Measurements from ENCODE around the gene DICER1.
"Not testable (repeated sequence)": the region's sequence is repeated elsewhere in the genome, so short reads cannot be mapped to it uniquely, and the experiment has no call there.

The DICER1 gene, protein sequence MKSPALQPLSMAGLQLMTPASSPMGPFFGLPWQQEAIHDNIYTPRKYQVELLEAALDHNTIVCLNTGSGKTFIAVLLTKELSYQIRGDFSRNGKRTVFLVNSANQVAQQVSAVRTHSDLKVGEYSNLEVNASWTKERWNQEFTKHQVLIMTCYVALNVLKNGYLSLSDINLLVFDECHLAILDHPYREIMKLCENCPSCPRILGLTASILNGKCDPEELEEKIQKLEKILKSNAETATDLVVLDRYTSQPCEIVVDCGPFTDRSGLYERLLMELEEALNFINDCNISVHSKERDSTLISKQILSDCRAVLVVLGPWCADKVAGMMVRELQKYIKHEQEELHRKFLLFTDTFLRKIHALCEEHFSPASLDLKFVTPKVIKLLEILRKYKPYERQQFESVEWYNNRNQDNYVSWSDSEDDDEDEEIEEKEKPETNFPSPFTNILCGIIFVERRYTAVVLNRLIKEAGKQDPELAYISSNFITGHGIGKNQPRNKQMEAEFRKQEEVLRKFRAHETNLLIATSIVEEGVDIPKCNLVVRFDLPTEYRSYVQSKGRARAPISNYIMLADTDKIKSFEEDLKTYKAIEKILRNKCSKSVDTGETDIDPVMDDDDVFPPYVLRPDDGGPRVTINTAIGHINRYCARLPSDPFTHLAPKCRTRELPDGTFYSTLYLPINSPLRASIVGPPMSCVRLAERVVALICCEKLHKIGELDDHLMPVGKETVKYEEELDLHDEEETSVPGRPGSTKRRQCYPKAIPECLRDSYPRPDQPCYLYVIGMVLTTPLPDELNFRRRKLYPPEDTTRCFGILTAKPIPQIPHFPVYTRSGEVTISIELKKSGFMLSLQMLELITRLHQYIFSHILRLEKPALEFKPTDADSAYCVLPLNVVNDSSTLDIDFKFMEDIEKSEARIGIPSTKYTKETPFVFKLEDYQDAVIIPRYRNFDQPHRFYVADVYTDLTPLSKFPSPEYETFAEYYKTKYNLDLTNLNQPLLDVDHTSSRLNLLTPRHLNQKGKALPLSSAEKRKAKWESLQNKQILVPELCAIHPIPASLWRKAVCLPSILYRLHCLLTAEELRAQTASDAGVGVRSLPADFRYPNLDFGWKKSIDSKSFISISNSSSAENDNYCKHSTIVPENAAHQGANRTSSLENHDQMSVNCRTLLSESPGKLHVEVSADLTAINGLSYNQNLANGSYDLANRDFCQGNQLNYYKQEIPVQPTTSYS (N-terminal part only)

DNA sequence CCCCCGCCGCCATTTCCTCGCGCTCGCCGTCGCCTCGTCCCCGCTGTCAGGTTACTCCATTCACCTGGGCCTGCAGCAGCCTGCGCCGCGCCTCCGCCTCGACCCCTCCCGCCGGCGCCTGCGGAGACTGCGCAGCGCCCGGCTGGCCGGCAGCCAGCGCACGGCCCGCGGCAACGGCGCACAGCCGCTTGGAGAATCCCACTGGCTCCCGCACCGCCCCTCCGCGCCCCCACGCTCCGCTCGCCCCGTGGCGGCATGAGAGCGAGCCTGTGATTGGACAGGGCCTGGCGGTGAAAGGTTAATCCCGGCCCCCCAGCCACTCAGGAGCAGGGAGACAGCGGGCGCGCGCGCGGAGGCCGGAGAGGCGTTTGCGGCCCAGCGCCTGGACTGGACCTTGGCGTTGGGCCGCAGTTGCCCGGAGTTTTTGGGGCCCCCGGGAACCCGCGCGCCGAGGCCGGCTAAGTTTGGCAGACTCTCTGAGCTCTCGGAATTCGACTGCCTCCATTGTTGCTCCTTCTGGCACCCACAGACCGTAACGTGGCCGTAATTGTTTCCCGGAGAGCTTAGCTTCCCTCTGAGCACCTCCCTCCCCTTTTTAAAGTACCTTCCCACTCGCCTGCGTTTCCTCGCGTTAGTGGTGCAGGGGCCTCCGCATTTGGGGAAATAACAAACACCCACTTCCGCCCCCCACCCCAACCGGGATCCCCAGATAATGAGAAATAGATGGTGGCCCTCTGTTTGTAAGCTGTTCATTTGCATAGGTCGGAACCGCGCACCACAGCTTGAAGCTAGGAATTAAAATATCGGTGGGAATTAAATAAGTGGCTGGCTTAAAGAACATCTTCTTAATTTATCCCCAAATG lies at the start of gene DICER1:
TSS of gene DICER1 (minus strand) at position 203 of the 863 bp plus-strand sequence. CDS start 24,071 bp downstream, outside the sequence.
- peak; percentile 100 for DNase-seq (ENCODE audit: low spot score)

- no peak for DNase-seq (ENCODE audit: low spot score)
Observed at GRCh38 chr14:95206534-95206933, 49.2 kb upstream of the DICER1 start.

GRCh38 chr14:95204705-95205104 lies 47.4 kb upstream of the DICER1 start:
- no peak for DNase-seq (ENCODE audit: low spot score)

- not testable (repeated sequence) for DNase-seq (ENCODE audit: low spot score)
Observed at GRCh38 chr14:95201745-95202144, 44.4 kb upstream of the DICER1 start.

DNA sequence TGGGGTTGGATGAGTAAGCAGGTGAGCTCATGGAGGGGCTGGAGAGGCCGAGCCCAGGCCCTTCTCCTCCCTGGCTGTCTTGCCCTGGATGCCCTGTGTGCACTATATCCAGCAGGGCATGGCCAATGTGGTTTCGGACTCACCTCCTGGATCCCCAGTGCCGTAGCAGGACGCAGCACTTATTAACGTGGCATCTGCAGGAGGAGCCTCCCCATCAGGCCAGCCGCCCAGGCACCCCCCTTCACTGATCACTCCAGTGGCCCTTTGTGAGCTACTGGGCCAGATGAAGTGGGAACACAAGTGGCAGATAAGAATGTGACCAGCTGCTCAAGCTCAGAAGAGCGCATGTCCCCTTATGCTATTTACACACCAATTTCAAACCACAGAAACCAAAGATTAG lies 43.1 kb upstream of the DICER1 start:
- no peak for DNase-seq (ENCODE audit: low spot score)

- DNase-seq (ENCODE audit: low spot score): no peak
Observed at GRCh38 chr14:95199298-95199983, 42.1 kb upstream of the DICER1 start.

DNA sequence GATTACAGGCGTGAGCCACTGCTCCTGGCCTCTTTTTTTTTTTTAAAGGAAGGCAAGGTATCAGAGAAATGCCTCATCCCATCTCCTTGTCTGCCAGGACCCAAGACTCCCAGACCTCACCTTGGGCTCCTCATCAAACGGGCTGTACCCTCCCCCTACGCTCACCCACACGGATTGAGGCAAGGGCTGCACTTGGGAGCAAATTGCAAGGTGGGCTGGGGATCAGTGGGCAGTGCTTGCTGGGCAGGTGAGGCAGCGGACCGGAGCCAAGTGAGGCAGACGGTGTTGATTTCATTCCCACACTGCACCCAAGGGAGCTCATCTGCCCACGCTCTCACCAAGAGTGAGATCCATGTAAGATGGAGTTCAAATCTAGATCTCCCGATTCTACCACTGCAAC lies 41.0 kb upstream of the DICER1 start:
- DNase-seq (ENCODE audit: low spot score): no peak

DNA sequence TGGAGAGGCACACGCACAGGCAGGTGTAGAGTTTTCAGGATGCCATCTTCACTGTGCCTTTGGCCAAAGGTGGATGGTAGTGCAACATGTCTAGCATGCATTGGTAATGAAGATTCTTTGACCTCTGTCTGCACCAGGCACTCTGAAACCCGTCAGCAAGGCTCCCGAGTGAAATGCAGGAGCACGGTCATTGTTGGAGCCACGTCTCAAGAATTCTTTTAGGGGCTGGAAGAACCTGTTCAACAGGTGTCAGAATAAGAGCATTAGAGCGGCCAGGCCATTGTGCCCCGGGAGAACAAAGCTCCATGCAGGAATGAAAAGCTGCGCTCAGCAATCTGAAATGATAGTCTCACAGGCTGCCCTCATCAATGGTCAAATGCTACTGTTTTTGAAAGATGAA lies 40.2 kb upstream of the DICER1 start:
- no peak for DNase-seq (ENCODE audit: low spot score)

DNA sequence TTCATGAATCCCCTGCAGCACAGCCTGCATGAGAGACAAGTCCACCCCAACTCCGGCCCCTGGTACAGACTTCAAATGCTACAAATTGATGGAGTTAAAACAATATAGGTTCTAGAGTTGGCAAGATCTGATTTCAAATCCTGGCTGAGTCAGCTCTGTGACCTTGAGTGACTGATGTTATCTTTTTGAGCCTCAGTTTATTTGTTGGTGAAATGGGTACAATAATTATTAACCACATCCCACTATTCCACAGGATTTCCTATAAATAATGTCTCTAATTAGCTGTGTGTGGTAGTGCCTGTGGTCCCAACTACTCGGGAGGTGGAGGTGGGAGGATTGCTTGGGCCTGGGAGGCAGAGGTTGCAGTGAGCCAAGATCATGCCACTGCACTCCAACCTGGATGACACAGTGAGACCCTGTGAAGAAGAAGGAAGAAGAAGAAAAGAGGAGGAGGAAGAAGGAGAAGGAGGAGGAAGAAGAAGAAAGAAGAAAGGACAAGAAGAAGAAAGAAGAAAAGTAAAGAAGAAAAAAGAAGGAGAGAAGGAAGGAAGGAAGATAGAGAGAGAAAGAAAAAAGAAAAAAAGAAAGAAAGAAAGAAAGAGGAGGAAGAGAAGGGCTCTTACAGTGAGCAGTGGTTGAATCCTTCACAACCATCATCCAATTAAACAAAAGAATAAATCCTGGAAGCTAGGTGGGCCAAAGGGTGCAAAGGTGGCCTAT lies 39.7 kb upstream of the DICER1 start:
- no peak for DNase-seq (ENCODE audit: low spot score)

DNA sequence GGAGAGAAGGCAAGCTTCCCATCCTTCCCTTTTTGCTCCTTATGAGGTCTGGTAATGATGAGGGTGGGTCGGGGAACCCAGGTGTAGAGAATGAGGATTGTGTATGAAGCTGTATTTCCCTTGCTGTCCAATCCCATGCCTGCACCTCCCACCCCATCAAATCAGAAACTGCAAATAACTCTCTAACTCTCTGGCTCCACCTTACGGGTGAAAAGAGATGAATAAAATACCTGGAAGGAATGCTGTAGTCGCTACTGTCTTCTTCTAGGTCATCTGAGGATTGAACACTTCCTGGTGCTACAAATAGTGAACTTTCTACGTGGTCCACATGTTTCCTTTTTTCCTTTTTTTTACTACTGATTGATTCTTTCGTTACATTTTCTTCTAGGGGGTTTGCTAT lies 38.9 kb upstream of the DICER1 start:
- DNase-seq (ENCODE audit: low spot score): no peak

- no peak for DNase-seq (ENCODE audit: low spot score)
Observed at GRCh38 chr14:95195031-95195430, 37.7 kb upstream of the DICER1 start.

DNA sequence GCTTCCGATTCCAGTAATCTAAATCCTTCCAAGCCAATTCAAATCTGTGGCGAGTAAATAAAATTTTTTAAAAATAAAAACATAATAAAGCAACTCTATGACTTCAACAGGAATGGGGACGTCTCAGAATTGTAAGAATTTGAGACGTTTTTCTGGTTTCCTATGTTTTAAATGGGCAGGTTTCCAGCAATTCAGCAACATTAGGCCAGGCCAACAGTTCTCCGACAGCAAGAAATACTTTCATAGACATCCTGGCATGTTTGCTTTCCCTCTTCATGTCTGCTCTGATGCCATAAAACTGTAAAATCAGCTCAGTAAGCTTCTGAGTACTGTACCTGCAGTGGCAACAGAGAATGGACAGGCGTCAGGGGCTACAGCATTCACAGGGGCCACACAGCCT lies 35.8 kb upstream of the DICER1 start:
- DNase-seq (ENCODE audit: low spot score): no peak

DNA sequence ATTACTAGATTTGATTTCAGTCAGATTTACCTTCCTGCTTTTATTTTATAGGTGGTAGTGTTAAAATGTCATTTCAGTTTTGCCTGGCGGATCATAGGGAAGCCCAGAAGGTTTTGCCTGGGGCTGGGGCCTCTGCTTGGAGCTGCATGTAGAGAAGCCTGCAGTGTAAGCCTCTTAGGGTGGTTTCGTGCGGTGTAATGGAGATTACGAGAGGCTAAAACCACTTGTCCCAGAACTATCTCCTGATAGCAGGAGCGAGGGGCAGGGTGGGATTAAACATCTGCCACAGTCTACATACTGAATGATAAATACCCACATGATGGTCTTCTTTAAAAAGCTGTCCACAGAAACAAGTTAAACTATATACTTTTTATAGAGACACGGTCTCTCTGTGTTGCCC lies 35.0 kb upstream of the DICER1 start:
- no peak for DNase-seq (ENCODE audit: low spot score)

DNA sequence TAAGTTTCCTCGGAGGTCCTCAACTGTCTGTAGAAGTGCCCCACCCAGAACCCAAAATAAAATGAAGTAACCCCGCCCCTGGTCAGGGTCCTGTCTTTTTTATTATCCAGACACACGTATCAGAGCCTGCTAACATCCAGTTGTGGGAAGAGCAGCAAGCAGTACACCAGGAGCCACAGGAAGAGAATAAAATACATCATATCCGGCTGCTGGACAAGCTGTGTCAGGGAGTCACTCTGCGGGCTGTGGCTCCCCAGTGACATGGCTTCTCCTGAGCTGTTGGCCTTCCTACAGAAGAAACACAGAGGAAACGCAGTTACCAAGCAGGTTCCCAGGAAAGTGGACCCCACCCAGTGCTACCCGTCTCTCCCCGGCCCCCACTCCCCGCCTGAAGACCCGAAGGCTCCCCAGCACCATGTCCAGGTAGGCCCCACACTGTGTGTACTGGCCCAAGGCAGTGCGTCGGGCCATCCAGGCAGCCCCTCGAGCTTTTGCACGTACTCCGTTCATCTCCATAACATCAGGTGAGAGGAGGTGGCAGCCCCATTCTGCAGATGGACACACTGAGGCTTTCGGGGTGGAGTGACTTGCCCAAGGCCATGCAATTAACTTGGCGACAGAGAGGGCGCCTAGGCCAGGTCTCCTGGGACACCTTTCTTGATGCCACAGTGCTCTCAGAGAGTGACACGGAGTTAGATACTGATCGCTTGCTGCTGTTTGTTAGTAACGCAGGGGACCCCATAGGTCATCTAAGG lies 34.3 kb upstream of the DICER1 start:
- no peak for DNase-seq (ENCODE audit: low spot score)

- no peak for DNase-seq (ENCODE audit: low spot score)
Observed at GRCh38 chr14:95190857-95191256, 33.5 kb upstream of the DICER1 start.

DNA sequence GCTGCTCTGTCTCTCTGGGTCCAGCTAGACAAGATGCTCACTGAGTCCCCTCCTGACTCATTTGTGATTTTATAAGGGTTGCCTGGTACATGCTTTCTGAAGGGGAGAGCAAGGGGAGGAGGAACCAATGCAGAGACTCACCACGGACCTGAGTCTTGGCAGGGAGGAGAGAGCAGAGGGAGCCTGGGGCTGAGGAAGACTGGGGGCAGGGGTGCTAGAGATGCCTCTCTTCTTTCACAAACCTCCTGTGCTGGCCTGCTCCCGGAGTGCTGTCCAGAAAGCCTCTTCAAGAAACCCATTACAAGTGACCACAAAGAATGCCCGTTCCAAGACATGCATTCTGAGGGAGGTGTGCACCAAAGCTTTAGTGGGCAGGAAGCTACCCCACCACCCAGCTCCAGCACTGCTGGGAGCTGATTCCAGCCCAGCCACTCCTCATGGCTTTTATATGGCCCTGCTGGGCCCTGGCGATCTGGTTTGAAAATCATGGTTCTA lies 33.1 kb upstream of the DICER1 start:
- no peak for DNase-seq (ENCODE audit: low spot score)

DNA sequence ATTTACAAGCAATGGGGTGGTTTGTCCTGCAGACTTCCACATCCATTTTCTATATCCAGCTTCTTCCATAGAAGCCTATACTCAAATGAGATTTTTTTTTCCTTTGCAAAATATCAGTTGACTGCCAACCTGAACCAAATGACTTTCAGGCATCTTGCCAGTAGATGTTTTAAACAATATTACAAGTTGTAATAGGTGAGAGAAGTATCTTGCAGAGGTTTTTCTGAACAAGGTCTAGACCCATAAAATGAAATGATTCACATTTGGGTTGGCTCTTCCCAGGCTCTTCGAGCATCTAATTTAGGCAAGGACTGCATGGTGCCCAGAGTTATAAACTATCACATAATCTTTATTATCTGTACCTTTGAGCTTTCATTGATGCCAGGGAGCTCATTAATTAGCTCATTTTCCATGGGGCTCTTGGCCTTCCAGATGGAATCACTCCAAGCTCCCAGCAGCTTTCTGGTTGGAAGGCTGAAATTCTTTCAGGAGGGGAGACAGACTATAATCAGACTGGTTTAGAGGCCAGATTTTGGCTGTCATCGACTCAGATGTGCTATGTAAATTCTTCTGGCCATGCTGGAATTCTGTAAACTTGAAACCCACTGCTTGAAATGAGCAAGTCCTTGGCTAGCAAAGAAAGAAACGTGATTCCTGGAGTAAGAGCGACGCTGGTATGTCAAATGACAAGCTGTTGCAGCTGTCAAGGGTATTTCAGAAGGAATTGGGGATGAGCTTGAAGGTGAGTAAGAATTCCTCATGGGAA lies 32.2 kb upstream of the DICER1 start:
- DNase-seq (ENCODE audit: low spot score): no peak

GRCh38 chr14:95188380-95188779 lies 31.1 kb upstream of the DICER1 start:
- no peak for DNase-seq (ENCODE audit: low spot score)
